Endodermal cell (in vitro differentiated cells): ENCODE results near the gene PLCB4. TPM values are rescaled to one million over a fixed set of nuclear protein-coding genes. Genes with fewer than 3 reads are reported as not detected.

Source experiments
- DNase-seq: peaks from one replicate; pipeline ENCODE4 v3.0.0-alpha.2; 2017
- H3K27ac ChIP-seq: 2 replicates; pipeline ENCODE4 v1.5.1; 2013; ENCODE audit warnings: mild to moderate bottlenecking, low read depth, low read length, moderate library complexity
- H3K27me3 ChIP-seq: 2 replicates; pipeline ENCODE4 v1.6.1; 2013; ENCODE audit warnings: mild to moderate bottlenecking, low read length, moderate library complexity; ENCODE audit not compliant: insufficient read depth, control insufficient read depth, poor library complexity, severe bottlenecking
- H3K36me3 ChIP-seq: 2 replicates; pipeline ENCODE4 v1.7.0; 2013; ENCODE audit warnings: mild to moderate bottlenecking, low read length, moderate library complexity; ENCODE audit not compliant: control insufficient read depth, insufficient read depth
- H3K4me1 ChIP-seq: one replicate; pipeline ENCODE4 v1.7.0; 2013; ENCODE audit warnings: low read length; ENCODE audit not compliant: control insufficient read depth, insufficient read depth
- H3K4me3 ChIP-seq: 2 replicates; pipeline ENCODE4 v1.5.1; 2013; ENCODE audit warnings: mild to moderate bottlenecking, low read length, moderate library complexity
- H3K9ac ChIP-seq: 2 replicates; pipeline ENCODE4 v1.6.1; 2013; ENCODE audit warnings: mild to moderate bottlenecking, low read length, moderate library complexity; ENCODE audit not compliant: poor library complexity, severe bottlenecking; ENCODE audit errors: extremely low read depth
- H3K9me3 ChIP-seq: 2 replicates; pipeline ENCODE4 v1.6.1; 2013; ENCODE audit warnings: mild to moderate bottlenecking, low read length, moderate library complexity; ENCODE audit not compliant: control insufficient read depth
- H3K27ac Mint-ChIP-seq: 2 replicates; pipeline ENCODE4 v1.8.0; 2020; ENCODE audit warnings: mixed read lengths
- H3K27me3 Mint-ChIP-seq: 2 replicates; pipeline ENCODE4 v1.8.0; 2021; ENCODE audit warnings: mild to moderate bottlenecking, mixed read lengths; ENCODE audit not compliant: insufficient read depth
- H3K36me3 Mint-ChIP-seq: 2 replicates; pipeline ENCODE4 v1.8.0; 2020; ENCODE audit warnings: low read depth, mixed read lengths
- H3K4me1 Mint-ChIP-seq: 2 replicates; pipeline ENCODE4 v1.8.0; 2020; ENCODE audit warnings: mixed read lengths
- H3K4me3 Mint-ChIP-seq: 2 replicates; pipeline ENCODE4 v1.8.0; 2020; ENCODE audit warnings: mild to moderate bottlenecking, moderate library complexity, mixed read lengths
- H3K9me3 Mint-ChIP-seq: 2 replicates; pipeline ENCODE4 v1.8.0; 2020; ENCODE audit warnings: mild to moderate bottlenecking, mixed read lengths
- CTCF ChIP-seq: fragments of 200-600 bp; sonication (generic); conservative IDR thresholded peaks from 2 replicates; pipeline ENCODE4 v1.5.0; 2021; ENCODE audit warnings: antibody characterized with exemption, mild to moderate bottlenecking
- WGBS, 2 experiments: methylation state at CpG; one replicate each; pipeline versions ENCODE4 v1.1.5 to v1.1.7; 2013; ENCODE audit warnings: missing lambda C conversion rate in 2 of 2, mixed read lengths in 1 of 2; ENCODE audit not compliant: insufficient coverage in 1 of 2, insufficient read length in 1 of 2; 5-methylcytosine and 5-hydroxymethylcytosine counted together
- total RNA-seq, 2 donors: library from RNA; stranded (reverse); fragmentation: NEBNext Ultra II Directional in 1 of 2; extraction: Animal tissue kit (Norgen Biotek cat#: 25700) in 1 of 2; gene quantifications; 2 replicates in 1 of 2; 3 replicates in 1 of 2; pipeline ENCODE4 v1.2.1, GENCODE V29; 2021

PLCB4 gene
- total RNA-seq, 2 donors from 2014 or later = 14.4 to 14.6 TPM

GRCh38 chr20:9241232-9241692 is 172.4 kb downstream of the PLCB4 start:
- Histone ChIP-seq H3K27ac (no peak overlapping the region), H3K36me3 (no peaks in the 10 kb centered on the region), H3K4me3 (no peak overlapping the region), H3K27me3 (no peaks in the 10 kb centered on the region), H3K9ac (no peak overlapping the region), H3K4me1 (no peaks in the 10 kb centered on the region), H3K9me3 (peaks cover 14% of the 10 kb centered on the region)
- no peak overlapping the region for H3K4me3 Mint-ChIP-seq
- peaks cover 10% of the 10 kb centered on the region for H3K4me1 Mint-ChIP-seq
- no peak for DNase-seq
- peaks cover 3% of the 10 kb centered on the region for H3K36me3 Mint-ChIP-seq
- H3K9me3 Mint-ChIP-seq = no peaks in the 10 kb centered on the region
- H3K27me3 Mint-ChIP-seq = no peaks in the 10 kb centered on the region
- TF ChIP-seq CTCF = no peak
- no peak overlapping the region for H3K27ac Mint-ChIP-seq

GRCh38 chr20:9241721-9242427 is 173.0 kb downstream of the PLCB4 start:
- H3K4me1 Mint-ChIP-seq = peaks cover 10% of the 10 kb centered on the region
- H3K4me3 Mint-ChIP-seq = no peak overlapping the region
- H3K4me1 ChIP-seq = no peaks in the 10 kb centered on the region
- TF ChIP-seq CTCF = no peak
- H3K9ac ChIP-seq = no peak overlapping the region
- no peak overlapping the region for H3K27ac ChIP-seq
- no peaks in the 10 kb centered on the region for H3K36me3 Mint-ChIP-seq
- no peaks in the 10 kb centered on the region for H3K9me3 Mint-ChIP-seq
- peaks cover 8% of the 10 kb centered on the region for H3K9me3 ChIP-seq
- no peaks in the 10 kb centered on the region for H3K36me3 ChIP-seq
- no peaks in the 10 kb centered on the region for H3K27me3 Mint-ChIP-seq
- H3K27ac Mint-ChIP-seq = no peak overlapping the region
- no peak for DNase-seq
- H3K27me3 ChIP-seq = no peaks in the 10 kb centered on the region
- WGBS, 2 experiments = 94 to 97% methylated on average over 3 of the region's 3 CpGs
- no peak overlapping the region for H3K4me3 ChIP-seq

DNA sequence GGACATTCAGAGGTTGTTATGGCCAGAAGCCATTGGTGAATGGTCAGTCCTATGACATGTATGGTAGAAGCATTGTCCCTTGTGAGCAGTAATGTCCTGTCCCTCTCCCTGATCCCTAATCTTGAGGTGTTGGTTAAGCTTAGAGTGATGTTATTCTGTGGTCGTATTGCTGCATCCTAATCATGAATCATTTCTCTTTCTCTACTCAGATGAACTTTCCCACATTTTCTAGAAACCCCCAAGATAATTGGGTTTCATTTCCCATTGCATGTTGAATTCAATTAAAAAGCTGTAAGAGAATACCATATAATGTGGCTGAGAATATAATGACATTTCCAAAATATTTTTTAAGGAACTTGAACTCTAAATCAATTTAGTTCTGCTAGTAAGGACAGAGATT is 175.1 kb downstream of the PLCB4 start:
- no peaks in the 10 kb centered on the region for H3K9me3 ChIP-seq
- Mint-ChIP-seq H3K27me3 (no peaks in the 10 kb centered on the region), H3K9me3 (no peaks in the 10 kb centered on the region), H3K4me1 (peaks cover 10% of the 10 kb centered on the region), H3K27ac (no peak overlapping the region), H3K4me3 (no peak overlapping the region), H3K36me3 (no peaks in the 10 kb centered on the region)
- no peak overlapping the region for H3K9ac ChIP-seq
- DNase-seq = no peak
- H3K27ac ChIP-seq = no peak overlapping the region
- no peak overlapping the region for H3K4me3 ChIP-seq
- WGBS, 2 experiments = no CpG with 5 or more reads among the region's 1 CpG
- no peaks in the 10 kb centered on the region for H3K36me3 ChIP-seq
- no peak for TF ChIP-seq CTCF
- no peaks in the 10 kb centered on the region for H3K27me3 ChIP-seq
- no peaks in the 10 kb centered on the region for H3K4me1 ChIP-seq
